ENCODE data around the gene CAPN15.
"Not testable (repeated sequence)": the region's sequence is repeated elsewhere in the genome, so short reads cannot be mapped to it uniquely, and the experiment has no call there.

The CAPN15 gene

DNA sequence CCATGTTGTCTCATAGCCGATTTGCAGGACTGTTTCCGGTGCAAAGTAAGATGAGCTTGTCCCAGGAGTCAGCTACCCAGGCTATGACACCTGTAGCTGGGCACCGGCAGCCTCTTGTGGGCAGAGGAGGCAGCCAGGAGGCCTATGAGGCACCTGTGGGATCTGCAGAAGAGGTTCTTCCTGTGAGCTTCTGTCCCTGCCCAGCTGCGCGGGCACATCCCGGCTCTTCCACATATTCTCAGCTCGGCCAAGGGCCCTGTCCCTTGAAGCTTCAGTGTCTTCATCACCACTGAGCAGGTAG lies 21.3 kb upstream of the CAPN15 start:
- in situ Hi-C loops (cut with MboI; ENCODE audit: low sequenced_read_pairs), result no loop called here

GRCh38 chr16:507527-507926 lies 20.0 kb upstream of the CAPN15 start:
- in situ Hi-C loops (cut with MboI; ENCODE audit: low sequenced_read_pairs), result not testable (repeated sequence)

DNA sequence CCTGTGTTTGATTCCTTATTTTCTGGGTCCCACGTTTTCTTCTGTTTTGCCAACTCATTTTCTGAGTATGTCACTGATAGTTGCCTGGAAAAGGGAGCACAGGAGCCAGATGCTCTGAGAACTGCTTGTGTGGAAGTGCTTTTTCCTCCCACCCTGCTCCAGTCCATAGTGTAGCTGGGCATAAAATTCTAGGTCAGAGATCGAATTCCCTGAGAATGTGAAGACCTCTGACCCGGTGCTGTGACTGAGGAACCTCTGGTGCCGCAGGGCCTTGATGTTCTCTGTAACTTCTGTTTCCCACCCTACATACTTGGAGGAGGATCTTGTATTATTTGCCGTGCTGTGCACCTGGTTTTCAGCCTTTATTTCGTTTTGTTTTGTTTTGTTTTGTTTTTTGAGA lies 19.5 kb upstream of the CAPN15 start:
- in situ Hi-C loops (cut with MboI; ENCODE audit: low sequenced_read_pairs), result no loop called here

DNA sequence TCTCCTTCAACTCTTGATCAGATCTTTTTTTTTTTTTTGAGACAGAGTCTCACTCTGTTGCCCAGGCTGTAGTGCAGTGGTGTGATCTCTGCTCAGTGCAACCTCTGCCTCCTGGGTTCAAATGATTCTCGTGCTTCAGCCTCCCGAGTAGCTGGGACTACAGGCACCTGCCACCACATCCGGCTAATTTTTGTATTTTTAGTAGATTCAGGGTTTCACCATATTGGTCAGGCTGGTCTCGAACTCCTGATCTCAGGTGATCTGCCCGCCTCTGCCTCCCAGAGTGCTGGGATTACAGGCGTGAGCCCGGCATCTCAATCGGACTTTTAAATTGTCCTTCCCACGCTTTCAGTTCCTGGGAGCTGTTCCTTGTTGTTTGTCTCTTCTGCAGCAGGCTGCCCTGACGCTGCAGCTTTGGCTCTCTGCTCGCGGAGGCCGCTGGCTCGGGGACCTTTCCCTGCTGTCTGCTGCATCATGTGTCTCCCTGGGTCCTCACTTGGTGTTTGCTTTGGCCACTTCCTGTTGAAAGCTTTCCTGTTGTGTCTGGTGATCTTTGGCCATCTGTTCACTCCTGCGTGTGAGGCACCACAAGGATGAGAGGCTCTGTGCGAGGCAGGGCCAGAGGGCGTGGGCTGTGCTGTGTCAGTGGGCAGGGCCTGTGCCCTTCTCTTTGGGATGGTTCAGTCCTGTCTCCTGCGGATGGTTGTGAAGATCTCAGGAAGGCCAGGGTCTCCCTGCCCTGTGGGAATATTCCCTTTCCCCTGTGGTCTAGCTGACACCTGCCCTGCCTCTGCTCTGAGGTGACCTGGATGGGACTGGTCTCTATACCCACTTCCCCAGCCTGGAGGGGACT lies 18.4 kb upstream of the CAPN15 start:
- in situ Hi-C loops (cut with MboI; ENCODE audit: low sequenced_read_pairs), result no loop called here

DNA sequence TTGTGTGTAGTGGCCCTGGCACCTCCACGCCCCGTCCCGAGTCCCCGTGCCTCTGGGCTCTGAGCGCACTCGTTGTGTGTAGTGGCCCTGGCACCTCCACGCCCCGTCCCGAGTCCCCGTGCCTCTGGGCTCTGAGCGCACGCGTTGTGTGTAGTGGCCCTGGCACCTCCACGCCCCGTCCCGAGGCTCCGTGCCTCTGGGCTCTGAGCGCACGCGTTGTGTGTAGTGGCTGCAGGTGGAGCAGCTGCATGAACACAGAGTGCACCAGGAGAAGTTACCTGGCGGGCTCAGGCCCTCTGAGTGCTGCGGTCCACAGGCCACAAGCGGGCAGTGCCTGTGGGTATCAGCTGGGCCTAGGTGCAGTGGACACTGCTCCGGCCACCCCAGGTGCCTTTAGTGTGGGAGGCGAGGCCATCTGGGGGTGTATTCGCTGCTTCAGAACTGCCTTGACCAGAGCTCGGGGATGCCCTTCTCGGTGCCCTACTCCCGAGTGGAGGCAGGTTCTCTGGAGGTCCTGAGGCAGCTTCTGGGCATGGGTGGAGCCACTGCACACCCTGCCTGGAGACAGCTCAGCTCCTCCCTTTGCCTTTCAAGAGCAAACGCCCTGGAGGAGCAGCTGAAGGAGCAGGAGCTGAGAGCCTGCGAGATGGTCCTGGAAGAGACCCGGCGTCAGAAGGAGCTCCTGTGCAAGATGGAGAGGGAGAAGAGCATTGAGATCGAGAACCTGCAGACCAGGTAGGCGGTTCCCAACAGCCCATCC lies 17.3 kb upstream of the CAPN15 start:
- in situ Hi-C loops (cut with MboI; ENCODE audit: low sequenced_read_pairs), result no loop called here

DNA sequence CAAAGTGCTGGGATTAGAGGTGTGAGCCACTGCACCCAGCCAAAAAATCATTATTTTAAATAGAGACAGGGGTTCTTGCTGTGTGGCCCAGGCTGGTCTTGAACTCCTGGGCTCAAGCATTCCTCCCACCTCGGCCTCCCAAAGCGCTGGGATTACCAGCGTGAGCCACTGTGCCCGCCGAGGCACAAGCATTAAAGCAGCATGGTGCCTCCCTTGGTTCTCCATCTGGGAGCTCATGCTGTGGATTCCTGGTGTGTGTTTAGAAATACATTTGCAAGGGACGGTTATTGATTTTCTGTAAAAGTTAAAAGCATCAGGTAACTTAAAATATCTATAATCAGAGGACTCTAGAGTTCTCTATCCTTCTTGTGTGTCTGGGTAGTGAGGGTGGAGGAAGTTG lies 14.7 kb upstream of the CAPN15 start:
- in situ Hi-C loops (cut with MboI; ENCODE audit: low sequenced_read_pairs), result no loop called here

GRCh38 chr16:513950-514349 lies 13.6 kb upstream of the CAPN15 start:
- in situ Hi-C loops (cut with MboI; ENCODE audit: low sequenced_read_pairs), result no loop called here

- in situ Hi-C loops (cut with MboI; ENCODE audit: low sequenced_read_pairs), result no loop called here
Observed at GRCh38 chr16:515175-515938, 12.2 kb upstream of the CAPN15 start.

DNA sequence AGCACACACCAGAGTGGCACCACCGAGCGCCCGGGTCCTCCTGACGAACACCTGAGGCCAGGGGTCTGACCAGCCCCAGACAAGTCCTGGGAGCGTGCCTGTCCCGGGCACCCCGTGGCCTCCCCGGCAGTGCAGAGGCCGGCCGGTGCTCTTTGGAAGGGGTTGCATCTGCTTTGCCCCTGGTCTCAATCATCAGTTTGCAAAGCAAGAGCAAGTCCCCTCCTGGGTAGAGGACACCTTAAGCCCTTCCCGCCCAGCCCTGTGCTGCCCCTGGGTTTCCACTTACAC lies 11.6 kb upstream of the CAPN15 start:
- in situ Hi-C loops (cut with MboI; ENCODE audit: low sequenced_read_pairs), result no loop called here

GRCh38 chr16:516301-516700 lies 11.2 kb upstream of the CAPN15 start:
- in situ Hi-C loops (cut with MboI; ENCODE audit: low sequenced_read_pairs), result no loop called here

DNA sequence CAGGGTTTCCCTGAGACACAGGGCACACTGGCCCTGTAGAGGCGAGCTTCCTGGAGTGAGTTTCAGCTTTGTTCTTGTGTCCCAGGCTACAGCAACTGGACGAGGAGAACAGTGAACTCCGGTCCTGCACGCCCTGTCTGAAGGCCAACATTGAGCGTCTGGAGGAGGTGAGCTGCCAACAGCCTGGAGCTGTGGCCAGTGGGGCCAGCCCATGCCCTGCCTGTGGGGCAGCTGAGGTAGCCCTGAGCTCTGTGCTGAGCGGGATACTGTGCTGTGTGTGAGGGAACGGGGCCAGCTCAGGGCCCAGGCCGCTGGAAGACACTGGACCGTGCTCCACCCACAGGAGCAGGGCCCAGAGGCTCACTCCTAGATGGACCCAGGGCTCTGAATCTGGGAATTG lies 8.7 kb upstream of the CAPN15 start:
- in situ Hi-C loops (cut with MboI; ENCODE audit: low sequenced_read_pairs), result no loop called here

- in situ Hi-C loops (cut with MboI; ENCODE audit: low sequenced_read_pairs), result no loop called here
Observed at GRCh38 chr16:519425-519824, 8.1 kb upstream of the CAPN15 start.

DNA sequence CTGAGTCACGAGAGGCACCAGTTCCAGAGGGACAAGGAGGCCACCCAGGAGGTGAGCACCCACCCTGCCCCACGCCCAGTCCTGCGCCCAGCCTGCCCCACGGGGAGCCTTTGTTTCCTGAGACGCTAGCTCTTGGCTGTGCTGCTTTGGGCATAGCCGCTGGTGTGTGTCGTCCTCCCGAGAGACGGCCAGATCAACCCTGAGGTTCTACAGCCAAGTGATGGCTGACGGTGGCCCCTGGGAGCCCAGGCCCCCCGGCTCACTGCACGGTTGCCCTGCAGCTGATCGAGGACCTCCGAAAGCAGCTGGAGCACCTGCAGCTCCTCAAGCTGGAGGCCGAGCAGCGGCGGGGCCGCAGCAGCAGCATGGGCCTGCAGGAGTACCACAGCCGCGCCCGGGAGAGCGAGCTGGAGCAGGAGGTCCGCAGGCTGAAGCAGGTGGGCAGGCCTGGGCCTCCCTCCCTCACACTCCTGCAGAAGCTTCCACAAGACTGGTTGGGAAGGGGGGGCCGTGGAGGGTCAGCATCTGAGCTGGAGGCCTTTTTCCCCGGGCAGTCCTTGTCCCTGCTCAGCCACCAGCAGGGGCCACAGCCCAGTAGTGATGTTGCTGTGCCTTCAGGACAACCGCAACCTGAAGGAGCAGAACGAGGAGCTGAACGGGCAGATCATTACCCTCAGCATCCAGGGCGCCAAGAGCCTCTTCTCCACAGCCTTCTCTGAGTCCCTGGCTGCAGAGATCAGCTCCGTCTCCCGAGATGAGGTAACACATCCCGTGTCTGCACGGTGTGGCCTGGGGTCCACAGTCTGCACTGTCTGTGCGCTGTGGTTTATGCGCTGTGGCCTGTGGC lies 7.4 kb upstream of the CAPN15 start:
- in situ Hi-C loops (cut with MboI; ENCODE audit: low sequenced_read_pairs), result no loop called here

DNA sequence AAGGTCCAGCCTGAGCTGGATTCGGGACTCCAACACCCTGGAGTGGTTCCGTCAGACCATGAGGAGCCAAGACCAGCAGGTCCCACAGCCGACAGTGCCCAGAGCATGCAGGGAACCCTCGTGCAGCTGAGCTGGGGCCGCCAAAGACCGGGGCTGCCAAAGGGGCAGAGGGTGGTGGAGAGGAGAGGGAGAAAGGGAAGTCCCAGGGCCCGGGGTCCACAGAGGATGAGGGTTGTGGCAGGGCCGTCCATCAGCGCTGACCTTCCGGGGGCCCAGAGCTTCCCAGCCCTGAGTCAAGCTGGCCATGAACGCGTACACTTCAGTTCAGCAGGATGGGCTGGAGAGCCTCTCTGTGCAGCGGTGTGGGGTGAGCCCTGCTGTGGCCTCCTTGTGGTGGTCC lies 6.7 kb upstream of the CAPN15 start:
- in situ Hi-C loops (cut with MboI; ENCODE audit: low sequenced_read_pairs), result no loop called here

DNA sequence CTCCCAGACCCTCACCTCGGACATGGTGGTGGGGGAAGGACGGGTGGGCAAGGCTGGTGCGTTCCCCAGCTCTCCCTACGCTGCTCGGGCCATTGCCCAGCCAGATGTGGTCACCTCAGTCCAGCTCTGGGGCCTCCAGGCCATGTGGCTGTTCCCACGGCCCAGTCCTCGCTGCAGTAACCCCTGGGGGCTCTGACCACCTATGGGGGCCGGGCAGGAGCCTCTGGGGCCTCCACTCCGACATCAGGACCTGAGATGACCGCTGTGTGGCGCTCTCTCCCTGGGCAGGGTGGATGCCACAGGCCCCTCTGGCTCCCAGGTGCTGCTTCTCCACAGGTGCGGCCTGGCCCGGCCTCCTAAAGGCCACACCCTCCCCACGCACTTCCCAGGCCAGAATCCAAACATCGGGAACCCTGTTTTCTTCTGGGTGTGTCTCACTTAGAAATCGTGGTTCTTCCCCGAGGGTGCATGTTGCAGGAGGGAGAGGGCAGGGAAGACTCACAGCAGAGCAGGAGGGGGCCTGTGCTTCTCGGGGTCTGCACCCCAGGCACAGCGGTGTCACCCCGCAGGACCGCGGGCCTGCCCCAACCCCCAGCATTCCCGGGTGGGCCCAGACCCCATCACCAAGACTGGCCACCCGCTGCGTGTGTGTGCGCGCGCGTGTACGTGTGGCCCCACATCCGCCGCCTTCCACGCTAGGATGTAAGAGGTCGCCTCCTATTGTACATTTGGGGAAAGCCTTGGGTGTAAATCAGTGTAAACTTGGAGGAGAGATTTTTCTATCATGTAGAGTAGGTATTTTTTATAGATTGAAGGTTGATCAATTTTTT lies 5.9 kb upstream of the CAPN15 start:
- in situ Hi-C loops (cut with MboI; ENCODE audit: low sequenced_read_pairs), result no loop called here

- in situ Hi-C loops (cut with MboI; ENCODE audit: low sequenced_read_pairs), result no loop called here
Observed at GRCh38 chr16:522320-523096, 5.0 kb upstream of the CAPN15 start.

GRCh38 chr16:523097-523741 lies 4.3 kb upstream of the CAPN15 start:
- in situ Hi-C loops (cut with MboI; ENCODE audit: low sequenced_read_pairs), result no loop called here

DNA sequence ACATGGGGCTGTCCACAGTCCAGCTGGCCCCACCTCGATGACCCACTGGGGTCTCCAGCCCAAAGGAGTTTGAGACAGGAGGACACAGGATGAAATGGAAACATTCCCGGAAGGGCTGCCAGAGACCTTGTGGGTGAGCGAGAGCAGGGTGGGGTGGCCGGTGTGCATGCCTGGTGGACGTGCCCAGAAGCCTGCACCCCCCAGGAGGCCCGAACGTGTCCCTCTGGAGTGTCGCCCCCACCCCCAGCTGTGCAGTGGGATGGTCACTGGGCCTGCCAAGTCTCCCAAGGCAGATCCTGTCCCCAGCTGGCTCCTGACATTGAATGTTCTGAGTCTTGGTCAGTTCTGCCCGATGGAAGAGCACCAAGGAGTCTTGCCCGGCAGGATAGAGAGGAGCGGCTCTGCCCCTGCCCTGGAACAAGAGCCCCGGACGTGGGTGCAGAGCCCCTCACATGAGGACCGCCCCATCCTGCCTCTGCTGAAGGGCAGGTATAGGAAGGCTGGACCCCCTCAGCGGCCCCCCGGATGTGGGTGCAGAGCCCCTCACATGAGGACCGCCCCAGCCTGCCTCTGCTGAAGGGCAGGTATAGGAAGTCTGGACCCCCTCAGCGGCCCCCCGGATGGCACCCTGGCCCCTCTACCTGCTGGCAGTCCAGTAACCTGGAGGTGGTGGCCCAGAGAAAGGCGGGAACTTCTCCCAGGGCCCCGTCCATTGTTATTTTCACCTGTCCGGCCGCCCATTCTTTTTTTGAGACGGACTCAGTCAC lies 3.1 kb upstream of the CAPN15 start:
- in situ Hi-C loops (cut with MboI; ENCODE audit: low sequenced_read_pairs), result no loop called here

Measured in HL-60/S4 (cell line).